RPMI8226 (cell line): Measurements from ENCODE around the gene SLC30A1.

Source experiments
- DNase-seq: peaks from one replicate; pipeline ENCODE4 v3.0.0-alpha.2; 2015

SLC30A1 gene

DNA sequence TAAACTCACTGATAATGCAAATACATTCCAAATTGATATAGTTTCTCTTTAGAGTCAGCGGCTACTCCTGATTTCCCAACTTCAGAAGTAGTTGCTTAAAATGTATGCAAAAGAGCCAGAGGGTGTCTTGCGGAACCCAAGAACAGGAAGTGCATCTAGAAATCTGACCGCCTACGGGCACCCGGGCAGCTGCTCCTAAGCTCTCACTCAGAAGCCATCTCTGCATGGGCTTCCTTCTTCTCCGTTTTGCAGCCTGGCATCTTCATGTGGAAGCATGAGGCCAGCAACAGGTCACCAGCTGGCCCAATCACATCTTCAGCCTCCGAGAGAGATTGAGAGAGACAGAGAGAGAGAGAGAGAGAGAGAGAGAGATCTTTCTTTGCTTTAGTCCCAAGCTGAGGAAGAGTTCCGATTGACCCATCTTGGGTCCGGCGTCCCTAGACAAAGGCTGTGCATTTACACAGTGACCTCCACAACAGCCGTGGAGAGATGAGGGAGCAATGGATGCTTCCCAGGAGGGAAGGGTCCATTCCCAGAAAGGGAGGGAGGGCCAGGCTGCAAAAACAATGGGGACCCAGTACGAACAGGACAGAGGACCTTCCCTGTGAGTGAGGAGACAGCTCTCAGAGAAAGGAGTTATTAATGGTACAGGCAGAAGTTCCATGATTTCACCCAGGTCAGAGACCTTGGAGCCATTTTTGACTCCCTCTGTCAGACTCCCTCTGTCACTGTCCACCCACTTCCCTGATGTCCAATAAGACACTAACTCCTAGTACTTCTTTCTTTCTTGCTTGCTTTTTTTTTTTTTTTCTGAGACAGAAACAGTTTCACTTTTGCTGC, 28.2 kb upstream of the SLC30A1 start:
- DNase-seq: peak; percentile 32

DNA sequence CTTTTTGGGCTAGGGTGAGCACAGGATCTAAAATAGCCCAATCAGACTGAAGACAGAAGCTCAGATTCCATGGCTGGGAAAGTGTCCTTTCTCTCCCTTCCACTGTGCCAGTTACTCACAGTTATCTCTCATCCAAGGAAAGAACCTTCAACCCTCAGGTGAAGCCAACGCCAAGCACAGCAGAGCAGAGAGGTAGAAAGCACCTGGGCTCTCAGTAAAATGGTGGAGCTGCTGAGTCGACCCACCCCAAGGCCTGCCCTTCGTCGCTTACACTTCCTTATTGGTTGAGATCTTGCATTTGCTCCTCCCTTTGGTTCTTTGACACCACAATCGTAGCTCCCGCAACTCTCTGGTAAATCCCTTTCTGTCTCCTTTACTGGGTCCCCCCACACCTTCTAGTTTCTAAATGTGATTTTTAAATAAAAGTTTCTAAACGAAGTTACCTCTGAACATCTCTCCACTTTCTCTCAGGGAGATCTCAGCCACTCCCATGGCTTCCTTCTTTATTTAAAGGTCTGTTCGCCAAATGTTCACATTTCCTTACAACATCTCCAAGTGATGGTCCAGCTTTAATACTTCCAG, 27.5 kb upstream of the SLC30A1 start:
- no peak for DNase-seq

DNA sequence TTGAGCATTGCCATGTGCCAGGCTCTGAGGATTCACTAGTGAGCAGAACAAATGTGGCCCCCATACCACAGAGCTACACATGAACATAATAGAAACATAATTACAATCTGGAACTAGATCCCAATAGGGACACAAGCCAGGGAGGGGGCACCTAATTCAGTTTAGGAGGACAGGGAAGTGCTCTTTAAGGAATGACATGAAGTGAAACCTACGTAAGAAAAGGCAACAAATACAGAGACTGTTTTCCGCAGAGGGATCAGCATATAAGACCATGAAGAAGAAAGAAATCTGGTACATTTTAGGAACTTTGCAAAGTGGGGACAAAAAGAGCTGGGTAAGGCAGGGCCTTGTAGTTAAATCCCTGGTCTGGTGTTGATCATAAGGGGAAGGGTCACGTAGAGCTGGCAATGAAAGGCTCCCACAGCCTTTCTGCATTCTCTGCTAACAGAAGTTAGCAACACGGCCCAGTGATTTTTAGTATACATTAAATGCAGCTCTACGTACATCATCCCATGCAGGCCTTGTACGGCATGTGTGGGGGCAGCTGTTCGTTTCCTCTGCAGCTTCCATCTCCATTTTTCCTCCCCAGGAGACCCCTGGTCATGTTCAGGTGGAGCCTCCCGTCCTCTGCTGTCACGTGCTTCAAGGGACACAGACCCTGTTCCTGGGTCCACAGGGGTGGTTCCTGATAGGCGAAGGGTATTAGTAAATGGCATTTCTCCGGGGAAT, 26.8 kb upstream of the SLC30A1 start:
- DNase-seq: no peak

DNA sequence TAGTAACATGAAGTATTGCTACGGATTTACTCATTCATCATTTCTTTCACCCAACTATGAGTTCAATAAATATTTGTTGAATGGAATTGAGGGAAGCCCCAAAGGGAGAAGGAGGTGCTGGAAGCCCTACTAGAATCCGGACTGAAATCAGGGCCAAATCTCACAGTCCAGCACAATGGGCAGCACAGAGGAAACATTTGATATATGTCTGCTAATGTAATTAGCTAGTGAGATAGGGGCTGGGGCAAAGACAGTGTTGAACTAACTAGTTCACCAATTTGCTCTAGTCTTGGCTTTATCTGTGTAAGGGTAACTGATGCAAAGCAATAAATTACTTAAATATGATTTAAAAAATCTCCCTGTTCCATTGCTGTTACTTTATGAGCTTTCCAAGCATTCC, 26.1 kb upstream of the SLC30A1 start:
- no peak for DNase-seq

DNA sequence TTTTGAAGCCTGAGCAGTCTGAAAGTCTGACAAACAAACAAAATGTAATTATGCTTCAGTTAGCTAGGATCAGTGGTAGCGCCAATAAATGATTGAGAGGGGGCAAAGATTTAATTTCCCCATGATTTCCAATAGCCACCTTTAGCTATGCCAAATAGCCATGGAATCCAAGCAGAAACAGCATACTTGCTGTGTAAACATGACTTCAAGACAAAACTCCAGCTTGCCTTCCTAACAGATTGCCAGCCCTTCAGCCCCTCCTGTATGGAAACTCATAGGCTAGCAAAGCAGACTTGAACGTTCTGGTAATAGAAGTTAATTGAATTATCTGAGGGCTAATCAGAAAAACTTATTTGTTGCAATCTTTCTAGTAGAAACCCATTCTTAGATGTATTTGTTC, 25.6 kb upstream of the SLC30A1 start:
- no peak for DNase-seq

DNA sequence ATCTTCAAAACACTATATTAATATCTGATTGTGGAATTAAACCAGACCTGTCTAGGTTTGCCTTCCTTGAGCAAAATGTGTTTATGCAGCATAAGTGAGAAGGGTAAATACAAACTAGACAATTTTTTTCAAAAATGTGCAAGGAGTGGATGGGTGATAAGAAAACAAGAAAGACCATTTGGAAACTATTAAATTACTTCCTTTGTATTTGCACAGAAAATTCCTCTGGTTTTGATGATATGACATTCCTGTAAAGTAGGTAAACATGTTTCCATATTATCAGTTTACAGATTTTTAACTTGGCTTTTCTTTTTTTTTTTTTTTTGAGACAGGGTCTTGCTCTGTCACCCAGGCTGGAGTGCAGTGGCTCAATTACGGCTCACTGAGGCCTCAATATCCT, 24.8 kb upstream of the SLC30A1 start:
- no peak for DNase-seq

DNA sequence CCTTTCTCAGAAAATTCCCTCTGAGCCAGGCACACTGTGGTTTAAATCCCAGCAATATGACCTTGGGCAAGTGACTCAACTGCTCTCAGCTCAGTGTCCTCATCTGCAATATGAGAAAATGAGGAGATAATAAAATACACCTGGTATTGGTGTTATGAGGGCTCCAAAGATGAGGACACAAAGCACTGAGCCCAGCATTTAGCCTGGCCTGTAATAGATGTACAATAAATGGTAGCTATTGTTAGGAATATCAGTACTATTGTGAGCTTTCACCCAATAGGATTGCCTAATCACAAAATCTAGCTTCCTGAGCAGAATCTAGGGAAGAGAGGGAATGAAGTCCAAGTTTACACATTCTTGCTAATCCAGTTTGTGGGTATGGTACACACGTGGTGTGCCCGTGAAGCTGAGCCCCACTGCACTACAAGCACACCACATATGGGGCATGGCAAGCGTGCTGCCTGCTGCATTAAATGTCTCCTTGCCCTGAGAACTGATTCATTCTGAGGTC, 24.3 kb upstream of the SLC30A1 start:
- no peak for DNase-seq

DNA sequence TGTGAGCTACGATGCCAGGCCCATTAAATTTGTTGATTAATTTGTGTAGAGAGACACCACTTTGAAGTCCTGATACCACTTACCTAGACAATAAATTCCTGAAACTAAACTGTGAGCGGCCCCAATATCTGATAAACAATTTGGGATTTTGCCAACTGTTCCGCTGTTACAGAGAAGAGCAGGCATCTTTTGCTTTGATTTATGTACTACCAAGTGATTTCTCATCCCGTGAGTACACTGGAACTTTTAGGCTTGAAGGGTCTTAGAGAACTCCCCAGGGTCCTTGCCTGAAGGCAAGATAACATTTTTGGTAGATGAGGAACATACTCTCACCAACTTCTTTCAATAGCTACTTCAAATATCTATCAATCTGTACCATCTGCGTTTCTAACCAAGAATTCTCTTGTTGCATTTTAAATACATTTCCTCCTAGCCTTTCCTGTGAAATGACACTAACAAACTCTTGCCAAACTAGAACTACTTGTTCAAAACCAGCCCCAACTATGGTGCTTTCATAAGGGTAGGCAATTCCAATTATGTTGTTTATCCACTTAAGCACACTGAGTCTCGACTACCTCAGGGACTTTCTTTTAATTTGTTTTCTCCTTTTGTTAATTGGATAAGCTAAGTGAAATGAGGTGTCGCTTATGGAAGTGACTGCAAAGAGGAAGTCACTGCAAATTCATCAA, 23.2 kb upstream of the SLC30A1 start:
- no peak for DNase-seq

DNA sequence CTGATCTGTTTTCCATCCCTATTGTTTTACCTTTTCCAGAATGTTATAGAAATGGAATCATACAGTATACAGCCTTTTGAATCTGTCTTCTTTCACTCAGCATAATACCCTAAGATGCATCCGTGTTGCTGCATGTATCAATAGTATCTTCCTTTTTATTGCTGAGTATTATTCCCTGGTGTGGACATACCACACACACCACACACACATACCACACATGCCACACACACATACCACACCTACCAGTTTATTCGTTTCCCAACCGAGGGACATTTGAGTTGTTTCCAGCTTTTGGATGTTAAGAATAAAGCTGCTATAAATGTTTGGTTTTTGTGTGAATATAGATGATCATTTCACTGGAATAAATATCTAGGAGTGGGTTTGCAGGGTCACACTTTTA, 22.2 kb upstream of the SLC30A1 start:
- no peak for DNase-seq

DNA sequence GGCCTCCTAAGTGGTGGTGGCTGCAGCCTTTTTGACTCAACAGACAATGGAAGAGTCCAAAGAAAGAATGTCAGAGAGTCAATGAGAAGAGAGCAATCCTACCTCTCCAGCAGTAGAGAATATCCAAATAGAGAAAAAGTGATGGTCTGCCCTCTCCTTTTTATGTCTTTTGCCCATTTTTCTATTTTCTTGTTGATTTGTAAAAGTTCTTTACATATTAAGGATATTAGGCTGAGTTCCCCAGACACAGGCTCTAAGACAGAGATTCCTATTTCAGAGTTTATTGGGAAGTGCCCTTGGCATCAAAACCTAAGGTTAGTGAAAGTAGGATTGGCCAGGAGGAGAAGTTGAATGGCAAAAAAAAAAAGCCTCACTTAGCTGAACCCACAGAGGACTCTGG, 20.3 kb upstream of the SLC30A1 start:
- DNase-seq: no peak

DNA sequence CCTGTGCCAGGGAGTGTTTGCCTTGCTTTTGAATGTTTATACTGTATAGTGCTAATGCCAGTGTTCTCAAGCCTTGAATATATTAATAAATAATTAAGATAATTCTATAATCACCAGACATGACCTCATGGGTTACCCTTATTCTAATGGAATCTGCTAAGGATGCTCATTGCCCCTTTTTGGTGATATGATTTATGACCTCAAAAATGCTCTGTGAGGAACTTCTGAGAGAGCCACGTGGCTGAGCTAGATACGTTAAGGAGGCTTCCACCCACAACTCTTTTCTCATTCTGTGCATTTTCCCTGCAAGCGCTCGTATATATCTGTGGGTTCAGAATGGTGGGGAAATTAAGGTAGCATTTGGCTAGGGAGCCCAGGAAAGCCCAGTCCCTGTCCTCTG, 19.6 kb upstream of the SLC30A1 start:
- DNase-seq: no peak

DNA sequence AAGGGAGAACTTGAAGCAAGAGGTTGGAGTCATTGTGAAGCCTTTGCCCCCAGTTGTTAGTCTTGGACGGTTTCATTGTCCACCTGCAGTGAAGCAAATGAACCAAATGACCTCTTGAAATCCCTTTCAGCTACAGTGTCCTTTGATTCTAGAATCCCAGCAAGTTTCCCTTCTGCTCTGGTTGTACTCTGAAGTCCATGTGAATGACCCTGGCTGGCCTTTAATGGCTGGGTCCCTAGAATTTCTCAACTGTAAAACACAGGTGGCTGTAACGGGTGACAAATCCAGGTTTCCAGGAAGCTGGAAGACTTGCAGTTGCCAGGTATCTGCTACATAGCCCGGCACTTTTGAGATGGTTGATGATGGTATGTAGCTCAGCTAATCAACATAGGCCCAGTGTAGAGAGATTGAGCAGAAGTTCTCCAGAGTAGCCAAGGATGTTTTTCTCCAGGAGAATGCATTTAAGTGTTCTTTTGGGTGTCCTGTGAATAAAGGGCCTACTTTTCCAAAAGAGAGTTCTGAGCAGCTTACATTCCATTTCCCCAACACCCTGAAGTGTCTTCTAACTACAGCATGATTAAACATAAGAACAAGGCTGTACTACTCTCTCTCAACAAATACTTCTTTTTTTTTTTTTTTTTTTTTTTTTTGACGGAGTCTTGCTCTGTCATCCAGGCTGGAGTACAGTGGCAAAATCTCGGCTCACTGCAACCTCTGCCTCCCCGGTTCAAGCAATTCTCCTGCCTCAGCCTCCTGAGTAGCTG, 17.6 kb upstream of the SLC30A1 start:
- no peak for DNase-seq

DNA sequence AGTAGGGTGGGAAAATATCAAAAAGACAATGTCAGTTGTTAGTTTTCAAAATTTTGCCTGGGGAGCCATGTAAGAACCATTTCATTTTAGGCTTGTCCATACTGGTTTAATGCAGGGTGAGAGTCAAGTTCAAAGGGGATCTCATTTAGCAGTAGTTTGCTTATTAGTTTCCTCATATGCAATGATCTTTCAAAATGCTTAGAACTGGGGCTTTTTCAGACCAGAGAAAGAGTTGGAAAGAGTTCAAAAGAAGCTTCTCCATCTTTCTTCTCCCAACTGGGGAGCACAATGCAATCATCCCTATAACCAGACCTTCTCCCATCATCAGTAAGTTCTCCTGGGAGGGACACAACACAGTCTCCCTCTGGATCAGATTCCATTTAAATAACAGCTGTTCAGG, 16.5 kb upstream of the SLC30A1 start:
- DNase-seq: no peak

DNA sequence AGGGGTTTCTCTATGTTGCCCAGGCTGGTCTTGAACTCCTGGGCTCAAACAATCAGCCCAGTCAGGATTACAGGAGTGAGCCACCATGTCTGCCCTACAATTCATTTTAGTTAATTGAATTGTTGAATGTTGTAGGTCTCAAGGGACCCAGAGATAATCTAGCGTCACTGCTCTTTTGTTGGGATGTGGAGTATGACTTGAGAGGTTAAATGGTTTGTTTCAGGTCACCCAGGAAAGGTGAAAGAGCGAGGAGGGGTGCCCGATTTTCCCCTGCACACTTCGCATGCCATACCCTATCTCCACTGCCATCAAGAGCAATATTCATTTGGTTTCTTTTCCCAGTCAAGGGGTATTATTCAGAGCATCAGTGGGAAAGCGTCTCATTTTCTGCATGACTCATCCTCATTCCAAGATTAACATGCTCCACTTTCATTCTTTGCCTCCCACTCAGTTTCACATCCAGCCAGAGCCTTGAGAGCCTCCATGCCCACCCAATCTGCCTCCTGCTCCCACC, 13.1 kb upstream of the SLC30A1 start:
- no peak for DNase-seq

DNA sequence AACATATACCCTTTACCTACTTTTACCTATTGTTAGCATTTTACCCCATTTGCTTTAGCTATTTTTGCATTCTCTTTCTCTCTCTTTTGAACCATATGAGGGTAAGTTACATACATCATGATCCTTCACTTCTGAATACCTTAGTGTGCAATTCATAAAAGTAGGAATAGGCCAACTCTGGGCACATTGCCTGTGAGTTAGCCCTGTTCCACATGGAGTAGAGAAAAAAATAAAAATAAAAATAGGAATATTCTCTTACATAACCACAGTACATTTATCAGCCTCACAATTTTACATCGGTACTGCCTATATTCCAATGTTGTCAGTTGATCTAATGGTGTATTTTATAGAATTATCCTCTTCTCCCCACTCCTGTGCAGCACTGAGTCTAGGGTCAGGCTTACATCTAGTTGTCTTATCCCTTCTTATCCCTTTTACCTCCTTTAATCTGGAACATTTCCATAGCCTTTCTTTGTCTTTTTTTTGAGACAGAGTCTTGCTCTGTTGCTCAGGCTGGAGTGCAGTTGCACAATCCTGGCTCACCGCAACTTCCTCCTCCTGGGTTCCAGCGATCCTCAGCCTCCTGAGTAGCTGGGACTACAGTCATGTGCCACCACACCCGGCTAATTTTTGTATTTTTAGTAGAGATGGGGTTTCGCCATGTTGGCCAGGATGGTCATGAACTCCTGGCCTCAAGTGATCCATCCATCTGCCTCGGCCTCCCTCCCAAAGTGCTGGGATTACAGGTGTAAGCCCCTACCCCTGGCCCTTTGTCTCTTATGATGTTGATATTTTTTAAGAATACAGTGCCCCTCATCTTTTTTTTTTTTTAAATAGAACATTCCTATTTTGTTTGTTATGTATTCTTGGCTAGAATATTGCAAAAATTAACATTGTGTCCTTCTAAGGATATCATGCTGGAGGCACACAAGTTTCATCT, 11.1 kb upstream of the SLC30A1 start:
- DNase-seq: no peak

DNA sequence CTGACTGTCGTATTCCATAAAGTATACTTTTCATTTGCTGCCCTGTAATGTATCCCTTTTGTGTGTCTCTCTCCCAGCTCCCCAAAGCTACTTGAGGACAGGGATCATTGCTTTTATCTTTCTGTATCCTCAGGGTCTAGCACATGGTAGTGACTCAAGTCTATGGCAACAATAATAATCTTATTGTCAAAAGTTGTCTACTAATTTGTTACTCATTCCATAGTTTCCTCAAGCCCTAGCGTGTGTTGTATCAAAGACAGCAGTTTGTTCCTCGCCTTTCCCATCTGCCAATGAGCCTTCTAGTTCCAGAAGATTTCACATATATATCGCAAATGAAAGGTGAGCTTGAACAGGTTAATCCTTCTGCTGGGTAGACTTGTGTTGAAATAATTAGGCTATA, 9.8 kb upstream of the SLC30A1 start:
- DNase-seq: no peak

DNA sequence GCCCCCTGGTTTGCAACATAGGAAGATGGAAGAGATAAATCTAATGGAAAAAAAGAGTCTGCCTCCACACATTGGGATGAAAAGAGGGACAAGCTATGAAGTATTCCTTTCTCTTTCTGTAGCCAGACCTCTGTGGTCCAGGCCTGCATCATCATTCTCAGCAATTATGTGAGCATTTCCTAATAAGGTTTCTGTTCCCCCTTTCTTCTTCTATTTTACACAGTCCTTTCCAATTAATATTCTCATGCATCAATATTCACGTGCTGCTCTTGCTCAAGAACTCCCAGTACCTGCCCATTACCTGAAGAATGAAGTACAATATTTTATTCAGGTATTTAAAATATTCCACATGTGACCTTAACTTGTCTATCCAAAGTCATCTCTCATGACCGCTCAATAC, 8.2 kb upstream of the SLC30A1 start:
- no peak for DNase-seq

DNA sequence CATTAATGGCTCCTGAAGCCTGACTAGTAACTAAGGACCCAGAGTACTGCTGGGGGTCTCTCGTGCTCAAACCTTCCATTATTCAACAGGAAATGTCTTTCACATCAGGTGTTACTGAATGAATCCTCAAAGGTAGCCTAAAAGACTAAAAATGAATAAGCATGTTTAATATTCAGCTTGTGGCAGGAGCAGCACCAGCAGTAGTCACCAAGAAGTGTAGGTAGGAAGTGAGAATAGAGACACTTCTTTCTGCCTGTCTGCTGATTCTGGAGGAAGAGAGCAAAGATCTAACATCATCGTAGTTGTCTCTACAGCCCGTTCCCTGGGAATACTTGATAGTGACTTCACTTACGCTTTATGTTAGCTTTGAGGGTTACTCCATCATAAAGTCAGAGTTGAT, 7.6 kb upstream of the SLC30A1 start:
- no peak for DNase-seq

DNA sequence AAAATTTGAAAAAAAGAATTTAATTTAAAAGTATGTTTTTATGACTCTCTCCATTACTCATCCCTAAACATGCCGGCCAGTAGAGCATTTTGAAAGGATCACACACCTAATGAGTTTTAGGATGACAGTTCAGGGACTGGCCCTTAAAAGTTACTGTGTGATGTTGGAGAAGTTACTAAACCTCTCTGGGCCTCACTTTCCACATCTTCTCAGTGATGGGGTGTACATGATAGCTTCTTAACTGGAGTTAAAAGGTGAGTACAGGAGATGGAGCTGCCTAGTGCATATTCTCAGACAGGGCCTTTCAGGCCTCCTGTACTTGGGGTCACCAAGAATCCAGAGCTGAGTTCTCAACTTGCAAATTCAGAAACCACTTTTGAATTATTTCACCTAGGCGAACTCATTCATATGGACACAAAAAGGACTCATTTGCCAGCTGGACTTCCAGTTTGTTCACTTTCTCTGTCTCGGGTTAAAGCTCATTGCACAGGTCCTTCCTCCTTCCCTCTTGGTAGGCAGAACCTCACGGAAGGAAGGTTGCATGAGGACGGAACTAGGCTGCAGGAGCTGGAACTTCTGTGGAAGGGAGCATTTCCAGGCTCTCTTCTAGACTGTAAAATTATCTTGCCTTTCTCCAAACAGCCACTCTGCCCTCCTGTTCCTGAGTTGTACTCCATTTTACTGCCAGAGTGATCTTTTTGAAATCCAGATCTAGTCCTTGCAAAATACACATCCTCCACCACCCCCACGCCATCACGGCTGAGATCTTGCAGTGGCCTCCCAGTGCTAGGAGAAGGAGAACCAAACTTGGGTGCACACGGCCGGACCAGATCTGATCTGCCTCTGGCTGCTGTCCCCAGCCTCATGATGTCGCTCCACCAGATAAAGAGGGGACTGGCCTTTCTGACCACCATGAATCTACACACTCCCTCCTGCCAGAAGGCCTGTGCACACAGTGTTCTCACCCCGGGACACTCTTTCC, 4.3 kb upstream of the SLC30A1 start:
- DNase-seq: no peak

DNA sequence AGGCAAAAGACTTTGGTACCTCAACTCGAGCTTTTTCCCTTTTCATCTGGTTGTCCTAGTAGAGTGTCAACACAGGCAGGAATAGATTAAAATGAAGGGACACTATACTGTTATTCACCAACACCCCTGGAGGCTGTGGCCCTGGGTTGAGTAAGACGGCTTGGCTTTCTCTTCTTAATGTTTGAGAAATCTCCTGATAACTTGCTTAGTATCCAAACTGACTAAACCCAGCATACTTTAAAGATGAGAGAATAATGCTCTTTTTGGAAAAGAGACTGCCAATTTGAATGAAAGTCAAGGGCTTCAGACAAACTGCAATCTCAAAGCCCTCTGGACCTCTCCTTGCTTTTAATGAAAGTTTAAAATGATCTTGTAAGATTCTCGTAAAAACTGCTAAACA, 2.6 kb upstream of the SLC30A1 start:
- DNase-seq: no peak
